Stimulated activated naive CD4-positive, alpha-beta T cell treated with Interleukin-2 at 50 U/mL for 16 hours (primary cell): ENCODE measurements around the gene MTHFD1L.
"Not testable (repeated sequence)": the region's sequence is repeated elsewhere in the genome, so short reads cannot be mapped to it uniquely, and the experiment has no call there.

Source experiments
- DNase-seq: peaks from one replicate; lab custom pipeline; 2025; lab: John Stamatoyannopoulos, UW

Gene MTHFD1L

GRCh38 chr6:151095538-151096254 is 230.2 kb downstream of the MTHFD1L start:
- DNase-seq, result no peak

- no peak for DNase-seq
These were observed 230.7 kb downstream of the MTHFD1L start for GRCh38 chr6:151096255-151096612.

- no peak for DNase-seq
These were observed 231.4 kb downstream of the MTHFD1L start for GRCh38 chr6:151096691-151097606.

GRCh38 chr6:151098166-151098565 is 232.7 kb downstream of the MTHFD1L start:
- no peak for DNase-seq

GRCh38 chr6:151100326-151100725 is 234.8 kb downstream of the MTHFD1L start:
- DNase-seq, result no peak

- no peak for DNase-seq
These were observed 235.8 kb downstream of the MTHFD1L start for GRCh38 chr6:151101161-151101815.

- no peak for DNase-seq
These were observed 236.6 kb downstream of the MTHFD1L start for GRCh38 chr6:151101816-151102694.

GRCh38 chr6:151103266-151103665 is 237.8 kb downstream of the MTHFD1L start:
- no peak for DNase-seq

GRCh38 chr6:151107897-151108427 is 242.5 kb downstream of the MTHFD1L start:
- no peak for DNase-seq

GRCh38 chr6:151108548-151108947 is 243.0 kb downstream of the MTHFD1L start:
- DNase-seq, result no peak

GRCh38 chr6:151109361-151109760 is 243.9 kb downstream of the MTHFD1L start:
- DNase-seq, result no peak

GRCh38 chr6:151109869-151110575 is 244.5 kb downstream of the MTHFD1L start:
- no peak for DNase-seq

GRCh38 chr6:151110576-151110905 is 245.0 kb downstream of the MTHFD1L start:
- DNase-seq, result no peak

GRCh38 chr6:151111670-151112069 is 246.2 kb downstream of the MTHFD1L start:
- DNase-seq, result no peak

- no peak for DNase-seq
These were observed 246.6 kb downstream of the MTHFD1L start for GRCh38 chr6:151112130-151112529.

GRCh38 chr6:151112884-151113283 is 247.4 kb downstream of the MTHFD1L start:
- not testable (repeated sequence) for DNase-seq

GRCh38 chr6:151113641-151114040 is 248.1 kb downstream of the MTHFD1L start:
- no peak for DNase-seq

- DNase-seq, result no peak
These were observed 253.1 kb downstream of the MTHFD1L start for GRCh38 chr6:151118461-151119123.

GRCh38 chr6:151119823-151120524 is 254.5 kb downstream of the MTHFD1L start:
- no peak for DNase-seq

GRCh38 chr6:151121900-151122299 is 256.4 kb downstream of the MTHFD1L start:
- DNase-seq, result no peak
